Endodermal cell (in vitro differentiated cells): ENCODE measurements around the gene ACOT8. TPM values are rescaled to one million over a fixed set of nuclear protein-coding genes. Genes with fewer than 3 reads are reported as not detected.

Source experiments
- DNase-seq: peaks from one replicate; pipeline ENCODE4 v3.0.0-alpha.2; 2017
- H3K27ac ChIP-seq: 2 replicates; pipeline ENCODE4 v1.5.1; 2013; ENCODE audit warnings: mild to moderate bottlenecking, low read depth, low read length, moderate library complexity
- H3K27me3 ChIP-seq: 2 replicates; pipeline ENCODE4 v1.6.1; 2013; ENCODE audit warnings: mild to moderate bottlenecking, low read length, moderate library complexity; ENCODE audit not compliant: insufficient read depth, control insufficient read depth, poor library complexity, severe bottlenecking
- H3K36me3 ChIP-seq: 2 replicates; pipeline ENCODE4 v1.7.0; 2013; ENCODE audit warnings: mild to moderate bottlenecking, low read length, moderate library complexity; ENCODE audit not compliant: control insufficient read depth, insufficient read depth
- H3K4me1 ChIP-seq: one replicate; pipeline ENCODE4 v1.7.0; 2013; ENCODE audit warnings: low read length; ENCODE audit not compliant: control insufficient read depth, insufficient read depth
- H3K4me3 ChIP-seq: 2 replicates; pipeline ENCODE4 v1.5.1; 2013; ENCODE audit warnings: mild to moderate bottlenecking, low read length, moderate library complexity
- H3K9ac ChIP-seq: 2 replicates; pipeline ENCODE4 v1.6.1; 2013; ENCODE audit warnings: mild to moderate bottlenecking, low read length, moderate library complexity; ENCODE audit not compliant: poor library complexity, severe bottlenecking; ENCODE audit errors: extremely low read depth
- H3K9me3 ChIP-seq: 2 replicates; pipeline ENCODE4 v1.6.1; 2013; ENCODE audit warnings: mild to moderate bottlenecking, low read length, moderate library complexity; ENCODE audit not compliant: control insufficient read depth
- H3K27ac Mint-ChIP-seq: 2 replicates; pipeline ENCODE4 v1.8.0; 2020; ENCODE audit warnings: mixed read lengths
- H3K27me3 Mint-ChIP-seq: 2 replicates; pipeline ENCODE4 v1.8.0; 2021; ENCODE audit warnings: mild to moderate bottlenecking, mixed read lengths; ENCODE audit not compliant: insufficient read depth
- H3K36me3 Mint-ChIP-seq: 2 replicates; pipeline ENCODE4 v1.8.0; 2020; ENCODE audit warnings: low read depth, mixed read lengths
- H3K4me1 Mint-ChIP-seq: 2 replicates; pipeline ENCODE4 v1.8.0; 2020; ENCODE audit warnings: mixed read lengths
- H3K4me3 Mint-ChIP-seq: 2 replicates; pipeline ENCODE4 v1.8.0; 2020; ENCODE audit warnings: mild to moderate bottlenecking, moderate library complexity, mixed read lengths
- H3K9me3 Mint-ChIP-seq: 2 replicates; pipeline ENCODE4 v1.8.0; 2020; ENCODE audit warnings: mild to moderate bottlenecking, mixed read lengths
- WGBS, 2 experiments: methylation state at CpG; one replicate each; pipeline versions ENCODE4 v1.1.5 to v1.1.7; 2013; ENCODE audit warnings: missing lambda C conversion rate in 2 of 2, mixed read lengths in 1 of 2; ENCODE audit not compliant: insufficient coverage in 1 of 2, insufficient read length in 1 of 2; 5-methylcytosine and 5-hydroxymethylcytosine counted together
- total RNA-seq, 2 donors: library from RNA; stranded (reverse); fragmentation: NEBNext Ultra II Directional in 1 of 2; extraction: Animal tissue kit (Norgen Biotek cat#: 25700) in 1 of 2; gene quantifications; 2 replicates in 1 of 2; 3 replicates in 1 of 2; pipeline ENCODE4 v1.2.1, GENCODE V29; 2021
- TF ChIP-seq, protein P1 (sequence below): fragments of 200-600 bp; sonication (generic); conservative IDR thresholded peaks from 2 replicates; pipeline ENCODE4 v1.5.0; 2021; ENCODE audit warnings: antibody characterized with exemption, mild to moderate bottlenecking

The ACOT8 gene
- total RNA-seq, 2 donors from 2014 or later = 24.3 to 27.9 TPM

DNA sequence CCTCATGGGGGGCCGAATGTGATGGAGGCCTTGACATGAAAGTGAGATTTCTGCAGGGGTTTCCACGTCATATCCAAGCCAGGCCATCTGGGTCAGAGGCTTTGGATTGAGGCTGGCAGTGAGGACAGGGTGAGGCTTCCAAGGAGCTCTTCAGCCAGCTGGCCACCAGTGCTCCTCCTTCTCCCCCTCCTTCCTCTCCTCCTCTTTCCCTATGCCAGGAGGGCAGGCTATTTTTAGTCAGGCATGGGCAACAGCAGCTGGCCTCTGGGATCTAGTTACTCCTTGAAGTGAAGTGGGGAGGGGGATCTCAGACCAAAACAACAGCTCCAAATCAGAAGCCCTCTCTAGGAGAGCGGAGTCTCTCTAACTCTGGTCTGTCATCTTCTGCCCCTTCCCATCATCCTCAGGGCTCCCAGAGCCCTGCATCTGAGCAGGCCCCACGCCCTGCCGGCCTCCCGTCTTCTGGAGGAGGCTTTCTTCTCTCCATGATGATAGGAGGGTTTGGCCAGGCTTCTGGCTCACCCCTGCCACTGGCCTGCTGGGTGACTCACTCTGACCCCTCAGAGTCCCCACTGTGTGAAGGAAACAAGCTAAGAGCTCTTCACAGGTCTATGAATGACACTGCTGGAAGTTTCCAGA is 30.7 kb downstream of the ACOT8 start:
- H3K4me3 ChIP-seq = no peak overlapping the region
- H3K4me1 ChIP-seq = no peaks in the 10 kb centered on the region
- TF ChIP-seq, protein P1, sequence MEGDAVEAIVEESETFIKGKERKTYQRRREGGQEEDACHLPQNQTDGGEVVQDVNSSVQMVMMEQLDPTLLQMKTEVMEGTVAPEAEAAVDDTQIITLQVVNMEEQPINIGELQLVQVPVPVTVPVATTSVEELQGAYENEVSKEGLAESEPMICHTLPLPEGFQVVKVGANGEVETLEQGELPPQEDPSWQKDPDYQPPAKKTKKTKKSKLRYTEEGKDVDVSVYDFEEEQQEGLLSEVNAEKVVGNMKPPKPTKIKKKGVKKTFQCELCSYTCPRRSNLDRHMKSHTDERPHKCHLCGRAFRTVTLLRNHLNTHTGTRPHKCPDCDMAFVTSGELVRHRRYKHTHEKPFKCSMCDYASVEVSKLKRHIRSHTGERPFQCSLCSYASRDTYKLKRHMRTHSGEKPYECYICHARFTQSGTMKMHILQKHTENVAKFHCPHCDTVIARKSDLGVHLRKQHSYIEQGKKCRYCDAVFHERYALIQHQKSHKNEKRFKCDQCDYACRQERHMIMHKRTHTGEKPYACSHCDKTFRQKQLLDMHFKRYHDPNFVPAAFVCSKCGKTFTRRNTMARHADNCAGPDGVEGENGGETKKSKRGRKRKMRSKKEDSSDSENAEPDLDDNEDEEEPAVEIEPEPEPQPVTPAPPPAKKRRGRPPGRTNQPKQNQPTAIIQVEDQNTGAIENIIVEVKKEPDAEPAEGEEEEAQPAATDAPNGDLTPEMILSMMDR = no peak
- Mint-ChIP-seq H3K36me3 (no peaks in the 10 kb centered on the region), H3K9me3 (no peaks in the 10 kb centered on the region), H3K4me1 (peaks cover 5% of the 10 kb centered on the region), H3K4me3 (no peak overlapping the region), H3K27ac (no peak overlapping the region), H3K27me3 (peaks cover 31% of the 10 kb centered on the region)
- no peaks in the 10 kb centered on the region for H3K9me3 ChIP-seq
- H3K36me3 ChIP-seq = no peaks in the 10 kb centered on the region
- no peak overlapping the region for H3K9ac ChIP-seq
- 76 to 79% methylated on average over 2 to 6 of the region's 6 CpGs for WGBS, 2 experiments
- no peak overlapping the region for H3K27ac ChIP-seq
- no peak for DNase-seq
- peaks cover 18% of the 10 kb centered on the region for H3K27me3 ChIP-seq

DNA sequence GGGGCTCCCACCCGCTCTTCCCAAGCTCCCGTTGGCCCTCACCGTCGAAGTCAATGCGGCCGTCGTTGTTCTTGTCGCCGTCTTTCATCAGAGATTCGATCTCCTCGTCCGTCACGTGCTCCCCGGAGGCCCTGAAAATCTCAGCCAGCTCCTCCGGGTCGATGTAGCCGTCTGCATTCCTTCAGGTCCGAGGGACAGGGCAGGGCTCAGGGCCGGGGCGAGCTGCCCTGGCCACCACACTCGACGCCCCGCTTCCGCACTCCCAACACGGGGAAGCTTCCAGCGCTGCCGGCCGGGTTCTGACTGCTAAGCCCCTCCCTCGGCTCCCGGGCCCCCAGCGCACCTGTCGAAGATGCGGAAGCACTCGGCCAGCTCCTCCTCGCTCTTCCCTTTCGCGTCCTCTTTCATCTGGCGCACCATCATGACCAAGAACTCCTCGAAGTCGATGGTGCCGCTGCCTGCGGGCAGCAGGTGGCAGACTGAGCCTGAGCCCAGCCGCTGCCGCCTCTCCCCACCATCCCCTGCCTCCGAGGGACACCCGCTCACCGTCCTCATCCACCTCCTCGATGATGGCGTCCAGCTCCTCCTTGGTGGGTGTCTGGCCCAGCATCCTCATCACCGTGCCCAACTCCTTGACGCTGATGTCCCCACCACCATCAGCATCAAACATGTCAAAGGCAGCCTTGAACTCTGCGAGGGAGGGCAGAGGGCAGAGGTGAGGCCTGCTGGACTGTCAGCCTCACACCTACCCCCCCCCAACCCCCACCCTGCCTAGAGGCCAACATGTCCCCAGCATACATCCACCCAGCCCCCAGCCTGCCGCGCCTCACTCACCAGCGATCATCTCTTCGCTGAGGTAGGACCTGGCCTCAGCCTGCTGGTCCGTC is 33.0 kb downstream of the ACOT8 start:
- TF ChIP-seq, protein P1 = peak; percentile 70
- 59 to 65% methylated on average over 46 to 57 of the region's 57 CpGs for WGBS, 2 experiments
- H3K4me3 ChIP-seq = no peak overlapping the region
- H3K9ac ChIP-seq = no peak overlapping the region
- H3K9me3 ChIP-seq = no peaks in the 10 kb centered on the region
- no peak overlapping the region for H3K27ac ChIP-seq
- H3K36me3 Mint-ChIP-seq = no peaks in the 10 kb centered on the region
- H3K27me3 Mint-ChIP-seq = peaks cover 31% of the 10 kb centered on the region
- no peaks in the 10 kb centered on the region for H3K36me3 ChIP-seq
- H3K27ac Mint-ChIP-seq = no peak overlapping the region
- H3K4me3 Mint-ChIP-seq = peak overlapping the region; percentile 42
- no peaks in the 10 kb centered on the region for H3K4me1 ChIP-seq
- H3K9me3 Mint-ChIP-seq = no peaks in the 10 kb centered on the region
- peaks cover 18% of the 10 kb centered on the region for H3K27me3 ChIP-seq
- peaks cover 5% of the 10 kb centered on the region for H3K4me1 Mint-ChIP-seq
- DNase-seq = peak; percentile 88

DNA sequence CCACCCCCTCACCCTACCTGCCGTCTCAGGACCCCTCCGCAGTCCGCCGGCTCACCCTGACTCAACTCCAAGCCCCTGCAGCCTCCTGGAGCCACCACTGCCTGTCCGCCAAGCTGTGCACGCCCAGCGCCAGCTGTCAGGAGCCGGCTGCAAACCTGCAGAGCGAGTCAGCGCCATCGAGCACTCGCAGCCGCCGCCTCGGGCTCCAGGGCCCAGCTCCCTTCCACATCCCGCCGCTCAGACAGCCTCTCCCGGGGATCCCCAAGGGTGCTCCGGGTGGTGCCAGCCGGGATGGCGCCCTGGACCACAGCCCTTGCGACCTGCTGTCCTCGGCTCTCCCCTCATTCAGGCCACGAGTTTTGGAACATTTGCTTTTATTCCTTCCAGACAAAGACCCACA is 34.3 kb downstream of the ACOT8 start:
- Histone ChIP-seq H3K27ac (no peak overlapping the region), H3K36me3 (no peaks in the 10 kb centered on the region), H3K9me3 (no peaks in the 10 kb centered on the region), H3K4me3 (no peak overlapping the region), H3K9ac (no peak overlapping the region), H3K4me1 (no peaks in the 10 kb centered on the region), H3K27me3 (peaks cover 18% of the 10 kb centered on the region)
- Mint-ChIP-seq H3K27ac (no peak overlapping the region), H3K36me3 (no peaks in the 10 kb centered on the region), H3K9me3 (no peaks in the 10 kb centered on the region), H3K4me3 (no peak overlapping the region), H3K27me3 (peaks cover 31% of the 10 kb centered on the region), H3K4me1 (peaks cover 5% of the 10 kb centered on the region)
- WGBS, 2 experiments = 91 to 92% methylated on average over 10 to 24 of the region's 24 CpGs
- TF ChIP-seq, protein P1 = no peak
- DNase-seq = no peak
